GM12892 (cell line): ENCODE results near the gene GMEB2.

Experiments
- POLR2A ChIP-seq: IDR thresholded peaks from 2 replicates; pipeline ENCODE4 v1.6.1; 2011; ENCODE audit warnings: low read depth, low read length, control low read depth
- TAF1 ChIP-seq: IDR thresholded peaks from 2 replicates; pipeline ENCODE4 v1.6.1; 2011; ENCODE audit warnings: low read depth, mild to moderate bottlenecking, control low read depth, low read length, borderline replicate concordance

GRCh38 chr20:63618291-63618980 is 8.5 kb downstream of the GMEB2 start:
- TF ChIP-seq POLR2A (no peak), TAF1 (no peak)
